Activated CD4-positive, CD25-positive, alpha-beta regulatory T cell treated with anti-CD3 and anti-CD28 coated beads, Interleukin-2, amount 50 U/mL, for 24 hours (primary cell): ENCODE results near the gene PGLYRP3.

Source experiments
- ATAC-seq, 2 donors: fragments of 150-1000 bp; cut with Tn5 transposase; one replicate each; pipeline ENCODE4 v1.10.0; 2021; ENCODE audit warnings: mild to moderate bottlenecking in 1 of 2, moderate library complexity in 1 of 2

The PGLYRP3 gene

GRCh38 chr1:153253693-153254092, 59.1 kb downstream of the PGLYRP3 start:
- no peak for ATAC-seq

GRCh38 chr1:153253076-153253475, 59.7 kb downstream of the PGLYRP3 start:
- no peak for ATAC-seq

GRCh38 chr1:153251988-153252387, 60.8 kb downstream of the PGLYRP3 start:
- ATAC-seq = no peak

GRCh38 chr1:153251562-153251961, 61.2 kb downstream of the PGLYRP3 start:
- ATAC-seq = no peak

GRCh38 chr1:153251087-153251486, 61.7 kb downstream of the PGLYRP3 start:
- no peak for ATAC-seq

- no peak for ATAC-seq
Measured at GRCh38 chr1:153250166-153250565, 62.6 kb downstream of the PGLYRP3 start.

GRCh38 chr1:153248176-153248879, 64.4 kb downstream of the PGLYRP3 start:
- ATAC-seq = no peak
